Middle frontal gyrus (tissue), 1 donor: ENCODE measurements around the gene AAGAB.

Experiments used
- DNase-seq: peaks from one replicate; pipeline ENCODE4 v3.0.0-alpha.2; 2015; ENCODE audit warnings: low spot score; ENCODE audit errors: extremely low spot score

Gene AAGAB

GRCh38 chr15:67189326-67190051, 65.0 kb downstream of the AAGAB start:
- DNase-seq, result no peak

GRCh38 chr15:67188551-67189218, 65.8 kb downstream of the AAGAB start:
- DNase-seq, result no peak

- no peak for DNase-seq
Measured at GRCh38 chr15:67187351-67187854, 67.1 kb downstream of the AAGAB start.

- no peak for DNase-seq
Measured at GRCh38 chr15:67186688-67187087, 67.8 kb downstream of the AAGAB start.

GRCh38 chr15:67186226-67186649, 68.2 kb downstream of the AAGAB start:
- DNase-seq, result no peak

- no peak for DNase-seq
Measured at GRCh38 chr15:67185621-67186225, 68.7 kb downstream of the AAGAB start.

GRCh38 chr15:67185051-67185450, 69.4 kb downstream of the AAGAB start:
- no peak for DNase-seq

GRCh38 chr15:67184208-67184925, 70.1 kb downstream of the AAGAB start:
- DNase-seq, result no peak

GRCh38 chr15:67183443-67184169, 70.9 kb downstream of the AAGAB start:
- no peak for DNase-seq

GRCh38 chr15:67181221-67181639, 73.2 kb downstream of the AAGAB start:
- no peak for DNase-seq

GRCh38 chr15:67180514-67181191, 73.8 kb downstream of the AAGAB start:
- DNase-seq, result no peak

- DNase-seq, result no peak
Measured at GRCh38 chr15:67180035-67180434, 74.4 kb downstream of the AAGAB start.

GRCh38 chr15:67179411-67179995, 75.0 kb downstream of the AAGAB start:
- DNase-seq, result no peak

- DNase-seq, result no peak
Measured at GRCh38 chr15:67178569-67179210, 75.8 kb downstream of the AAGAB start.

GRCh38 chr15:67177752-67178151, 76.7 kb downstream of the AAGAB start:
- no peak for DNase-seq

- no peak for DNase-seq
Measured at GRCh38 chr15:67176195-67176971, 78.1 kb downstream of the AAGAB start.

- DNase-seq, result no peak
Measured at GRCh38 chr15:67175643-67176071, 78.8 kb downstream of the AAGAB start.

GRCh38 chr15:67174864-67175573, 79.4 kb downstream of the AAGAB start:
- DNase-seq, result no peak
